Loucy (cell line): Measurements from ENCODE around the gene CSRNP2.

ENCODE experiments used
- EZH2phosphoT487 ChIP-seq: fragments of 200-600 bp; IDR thresholded peaks from 2 replicates; pipeline ENCODE4 v1.6.1; 2018; ENCODE audit warnings: antibody characterized with exemption, mild to moderate bottlenecking, moderate library complexity, borderline replicate concordance
- TF ChIP-seq, protein P1 (sequence below): fragments of 200-600 bp; sonication (generic); conservative IDR thresholded peaks from 2 replicates; pipeline ENCODE4 v1.5.1; 2014; ENCODE audit warnings: mild to moderate bottlenecking, antibody characterized with exemption, low read length

DNA sequence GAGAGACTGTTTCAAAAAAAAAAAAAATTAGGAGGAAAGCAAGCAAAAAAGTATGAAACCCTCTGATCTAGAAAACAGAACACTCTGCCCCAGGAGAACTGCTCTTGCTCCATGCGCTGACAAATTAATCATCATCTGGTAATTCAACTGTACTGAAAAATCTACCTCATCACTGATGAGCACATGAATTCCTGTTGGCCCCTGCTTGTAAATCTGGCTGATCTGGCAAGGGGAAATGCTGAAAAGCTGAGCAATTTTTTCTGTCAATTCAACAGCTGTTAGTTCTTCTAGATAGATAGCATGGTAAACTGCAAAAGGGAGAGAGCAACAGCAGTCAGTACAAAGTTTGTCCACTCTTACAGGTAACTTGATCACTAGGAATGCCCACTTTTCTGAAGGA, 15.2 kb upstream of the CSRNP2 start:
- TF ChIP-seq, protein P1, sequence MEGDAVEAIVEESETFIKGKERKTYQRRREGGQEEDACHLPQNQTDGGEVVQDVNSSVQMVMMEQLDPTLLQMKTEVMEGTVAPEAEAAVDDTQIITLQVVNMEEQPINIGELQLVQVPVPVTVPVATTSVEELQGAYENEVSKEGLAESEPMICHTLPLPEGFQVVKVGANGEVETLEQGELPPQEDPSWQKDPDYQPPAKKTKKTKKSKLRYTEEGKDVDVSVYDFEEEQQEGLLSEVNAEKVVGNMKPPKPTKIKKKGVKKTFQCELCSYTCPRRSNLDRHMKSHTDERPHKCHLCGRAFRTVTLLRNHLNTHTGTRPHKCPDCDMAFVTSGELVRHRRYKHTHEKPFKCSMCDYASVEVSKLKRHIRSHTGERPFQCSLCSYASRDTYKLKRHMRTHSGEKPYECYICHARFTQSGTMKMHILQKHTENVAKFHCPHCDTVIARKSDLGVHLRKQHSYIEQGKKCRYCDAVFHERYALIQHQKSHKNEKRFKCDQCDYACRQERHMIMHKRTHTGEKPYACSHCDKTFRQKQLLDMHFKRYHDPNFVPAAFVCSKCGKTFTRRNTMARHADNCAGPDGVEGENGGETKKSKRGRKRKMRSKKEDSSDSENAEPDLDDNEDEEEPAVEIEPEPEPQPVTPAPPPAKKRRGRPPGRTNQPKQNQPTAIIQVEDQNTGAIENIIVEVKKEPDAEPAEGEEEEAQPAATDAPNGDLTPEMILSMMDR = no peak
- TF ChIP-seq EZH2phosphoT487 = no peak
